Epithelial cell of esophagus (primary cell): ENCODE results near the gene TMEM245.
"Not testable (repeated sequence)": the region's sequence is repeated elsewhere in the genome, so short reads cannot be mapped to it uniquely, and the experiment has no call there.

Experiments
- DNase-seq: peaks from one replicate; pipeline ENCODE4 v3.0.0; 2010; ENCODE audit warnings: low read depth
- H3K4me3 ChIP-seq: 2 replicates; pipeline ENCODE4 v1.5.1; 2011; ENCODE audit warnings: mild to moderate bottlenecking, low read length, control low read depth
- TF ChIP-seq, protein P1 (sequence below): IDR thresholded peaks from 2 replicates; pipeline ENCODE4 v1.5.1; 2011; ENCODE audit warnings: low read depth, mild to moderate bottlenecking, low read length, control low read depth, inconsistent platforms; ENCODE audit not compliant: insufficient read depth; ENCODE audit errors: missing control alignments

The TMEM245 gene

DNA sequence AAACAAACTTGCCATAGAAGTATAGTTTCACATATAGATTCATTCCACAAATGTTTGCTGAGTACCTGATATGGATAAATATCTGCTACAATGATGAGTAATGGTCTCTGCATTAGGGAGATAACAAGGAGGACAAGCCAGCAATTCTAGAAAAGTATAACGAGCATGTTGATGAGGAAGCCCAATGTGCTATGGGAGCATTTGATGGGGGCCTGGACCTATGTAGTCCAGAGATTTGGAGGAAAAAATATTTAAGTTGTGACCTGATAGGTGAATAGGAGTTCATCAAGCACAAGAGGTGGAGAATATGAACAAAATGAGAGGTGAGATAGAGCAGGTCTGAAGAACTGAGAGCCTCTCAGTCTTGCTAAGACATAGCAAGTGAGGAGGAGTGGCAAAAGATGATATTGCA, 14.4 kb upstream of the TMEM245 start:
- no peak overlapping the region for H3K4me3 ChIP-seq
- no peak for DNase-seq
- TF ChIP-seq, protein P1, sequence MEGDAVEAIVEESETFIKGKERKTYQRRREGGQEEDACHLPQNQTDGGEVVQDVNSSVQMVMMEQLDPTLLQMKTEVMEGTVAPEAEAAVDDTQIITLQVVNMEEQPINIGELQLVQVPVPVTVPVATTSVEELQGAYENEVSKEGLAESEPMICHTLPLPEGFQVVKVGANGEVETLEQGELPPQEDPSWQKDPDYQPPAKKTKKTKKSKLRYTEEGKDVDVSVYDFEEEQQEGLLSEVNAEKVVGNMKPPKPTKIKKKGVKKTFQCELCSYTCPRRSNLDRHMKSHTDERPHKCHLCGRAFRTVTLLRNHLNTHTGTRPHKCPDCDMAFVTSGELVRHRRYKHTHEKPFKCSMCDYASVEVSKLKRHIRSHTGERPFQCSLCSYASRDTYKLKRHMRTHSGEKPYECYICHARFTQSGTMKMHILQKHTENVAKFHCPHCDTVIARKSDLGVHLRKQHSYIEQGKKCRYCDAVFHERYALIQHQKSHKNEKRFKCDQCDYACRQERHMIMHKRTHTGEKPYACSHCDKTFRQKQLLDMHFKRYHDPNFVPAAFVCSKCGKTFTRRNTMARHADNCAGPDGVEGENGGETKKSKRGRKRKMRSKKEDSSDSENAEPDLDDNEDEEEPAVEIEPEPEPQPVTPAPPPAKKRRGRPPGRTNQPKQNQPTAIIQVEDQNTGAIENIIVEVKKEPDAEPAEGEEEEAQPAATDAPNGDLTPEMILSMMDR, result no peak

DNA sequence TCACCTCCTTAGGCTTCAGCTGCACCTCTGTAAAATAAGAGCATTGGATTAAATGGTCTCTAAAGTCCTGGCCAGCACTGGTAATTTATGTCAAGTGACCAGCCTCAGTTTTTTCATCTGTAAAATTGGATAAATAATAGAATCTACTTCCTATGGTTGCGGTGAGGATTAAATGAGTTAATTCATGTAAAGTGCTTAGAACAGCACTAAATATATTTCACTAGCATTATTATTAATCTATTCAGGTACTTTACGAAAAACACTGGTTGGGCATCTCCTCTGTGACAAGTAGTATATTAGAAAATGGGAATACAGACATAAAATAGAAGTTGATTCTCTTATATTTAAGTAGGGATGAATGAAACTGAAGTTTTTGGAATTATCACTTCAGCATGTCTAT, 13.8 kb upstream of the TMEM245 start:
- DNase-seq, result no peak
- TF ChIP-seq, protein P1, result no peak
- no peak overlapping the region for H3K4me3 ChIP-seq

DNA sequence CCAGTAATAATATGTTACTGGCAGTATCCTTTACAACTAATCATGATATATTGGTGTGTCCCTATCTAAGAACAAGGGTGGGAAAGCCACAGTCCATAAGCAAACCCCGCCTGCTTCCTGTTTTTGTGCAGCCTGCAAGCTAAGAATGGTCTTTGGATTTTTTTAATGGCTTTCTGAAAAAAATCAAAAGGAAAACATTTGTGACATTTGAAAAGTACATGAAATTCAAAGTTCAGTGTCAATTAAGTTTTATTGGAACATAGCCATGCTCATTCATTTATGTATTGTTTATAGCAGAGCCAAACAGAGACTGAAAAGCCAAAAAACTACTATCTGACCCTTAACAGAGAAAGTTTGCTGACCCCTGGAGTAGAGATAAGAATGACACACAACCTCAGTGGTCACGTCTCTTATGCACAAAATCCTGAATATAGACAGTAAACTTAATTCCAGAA, 12.8 kb upstream of the TMEM245 start:
- TF ChIP-seq, protein P1, result no peak
- no peak overlapping the region for H3K4me3 ChIP-seq
- DNase-seq, result no peak

DNA sequence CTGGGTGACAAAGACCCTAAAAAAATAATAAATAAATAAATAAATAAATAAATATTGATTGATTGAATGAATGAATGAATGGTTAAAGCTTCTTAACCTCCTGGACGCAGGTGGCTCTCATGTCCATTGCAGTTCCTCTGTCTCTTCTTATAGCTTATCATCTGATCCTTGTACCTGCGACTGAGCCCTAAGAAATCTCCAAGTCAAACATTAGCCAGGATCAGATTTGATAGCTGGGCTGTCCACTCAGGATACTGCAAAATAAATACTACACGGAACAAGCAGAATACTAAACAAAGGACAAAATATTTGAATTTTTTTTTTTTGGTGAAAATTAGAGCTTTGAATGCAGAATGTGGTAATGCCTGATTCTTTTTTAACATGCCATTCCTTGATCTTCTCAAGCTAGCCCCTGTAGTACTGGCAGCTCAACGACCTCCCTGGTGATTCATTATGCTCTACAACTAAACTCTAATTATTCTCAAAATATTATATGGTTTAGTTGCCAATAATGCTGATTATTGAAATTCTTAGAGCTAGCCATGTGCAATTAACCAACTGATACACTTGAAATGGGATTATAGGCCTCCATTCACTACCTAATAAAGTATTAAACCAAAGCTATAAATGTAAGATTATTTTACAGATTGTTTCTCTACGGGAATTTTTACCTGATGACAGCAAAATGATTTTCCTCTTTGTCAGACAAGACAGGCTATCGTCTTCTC, 9.9 kb upstream of the TMEM245 start:
- DNase-seq, result no peak
- TF ChIP-seq, protein P1, result no peak
- no peak overlapping the region for H3K4me3 ChIP-seq

DNA sequence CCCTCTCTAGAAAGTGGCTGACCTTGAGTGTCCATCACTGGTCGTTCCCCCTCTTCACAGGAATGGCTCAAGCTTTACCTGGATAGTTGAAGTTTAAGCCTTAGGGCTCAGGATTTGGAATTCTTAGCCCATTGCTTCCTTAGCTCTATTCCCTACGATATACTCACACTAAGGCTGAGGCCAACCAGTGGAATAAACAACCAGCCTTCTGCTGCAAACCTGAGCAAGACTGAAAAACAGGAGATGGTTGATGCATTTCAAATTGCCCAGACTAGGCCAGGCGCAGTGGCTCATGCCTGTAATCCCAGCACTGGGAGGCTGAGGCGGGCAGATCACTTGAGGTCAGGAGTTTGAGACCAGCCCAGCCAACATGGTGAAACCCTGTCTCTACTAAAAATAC, 6.9 kb upstream of the TMEM245 start:
- not testable (repeated sequence) for DNase-seq, H3K4me3 ChIP-seq

DNA sequence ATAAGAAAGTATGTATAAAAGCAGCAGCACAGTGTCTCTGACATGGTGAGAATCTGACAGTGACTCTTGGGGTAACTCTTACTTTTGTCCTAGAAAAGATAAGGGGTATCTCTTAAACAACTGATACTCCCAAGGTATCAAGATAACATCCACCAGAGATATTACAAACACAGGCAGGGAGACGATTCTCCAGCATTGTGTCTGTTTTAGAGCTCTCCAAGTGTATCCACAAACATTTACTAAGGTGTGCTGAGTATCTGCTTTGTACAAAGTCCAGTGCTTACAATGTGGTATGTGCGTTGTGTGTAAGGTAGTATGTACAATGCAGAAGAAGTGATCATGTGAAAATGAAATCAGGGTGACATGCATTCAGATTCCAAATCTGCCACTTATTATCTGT, 4.4 kb upstream of the TMEM245 start:
- TF ChIP-seq, protein P1, result no peak
- no peak for DNase-seq
- H3K4me3 ChIP-seq, result no peak overlapping the region

DNA sequence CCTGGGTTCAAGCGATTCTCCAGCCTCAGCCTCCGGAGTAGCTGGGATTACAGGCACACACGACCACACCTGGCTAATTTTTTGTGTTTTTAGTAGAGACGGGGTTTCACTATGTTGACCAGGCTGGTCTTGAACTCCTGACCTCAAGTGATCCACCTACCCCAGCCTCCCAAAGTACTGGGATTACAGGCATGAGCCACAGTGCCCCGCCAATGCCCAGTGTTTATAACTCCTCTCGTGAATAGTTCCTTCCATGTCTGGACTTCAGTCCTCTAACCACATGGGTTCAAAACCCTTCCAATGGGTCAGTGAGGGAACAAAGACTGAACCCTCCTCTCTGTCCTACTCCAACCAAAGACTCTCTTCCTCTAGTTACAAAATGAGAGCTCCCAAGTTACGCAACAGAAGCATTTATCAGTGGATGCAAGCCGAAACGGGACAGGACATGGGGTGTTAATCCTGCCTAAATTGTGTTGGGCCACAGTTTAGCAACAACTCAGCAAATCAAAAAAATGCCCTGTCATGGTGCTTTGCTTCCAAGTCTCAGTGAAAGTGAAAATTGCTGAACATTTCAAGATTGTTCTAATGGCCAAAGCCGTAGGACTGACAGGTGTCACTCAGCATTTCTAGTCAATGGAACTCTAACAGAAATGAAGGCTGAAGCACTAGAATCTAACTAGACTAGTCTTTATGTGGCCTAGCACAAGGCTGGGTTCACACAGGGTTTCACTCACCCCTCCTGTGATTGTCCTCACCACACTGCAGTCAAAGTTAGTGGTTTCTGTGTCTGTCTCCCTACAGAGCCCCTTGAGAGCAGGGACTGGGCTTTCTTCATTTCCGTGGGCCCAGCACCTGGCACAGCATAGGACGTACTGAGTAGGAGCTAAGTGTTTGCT, 3.2 kb upstream of the TMEM245 start:
- H3K4me3 ChIP-seq, result no peak overlapping the region
- TF ChIP-seq, protein P1, result no peak
- no peak for DNase-seq
